K562 (cell line): ENCODE data around the gene PYROXD2. TPM values are rescaled to one million over a fixed set of nuclear protein-coding genes. Genes with fewer than 3 reads are reported as not detected.

Source experiments
- BRF1 ChIP-seq: IDR thresholded peaks from 3 replicates; pipeline ENCODE4 v1.6.1; 2011; ENCODE audit warnings: borderline replicate concordance, mild to moderate bottlenecking; ENCODE audit not compliant: insufficient read length; ENCODE audit errors: extremely low read depth
- CCAR2 ChIP-seq: fragments of 200-400 bp; formaldehyde crosslinking; IDR thresholded peaks from 2 replicates; pipeline ENCODE4 v1.6.1; 2017; ENCODE audit warnings: mild to moderate bottlenecking, low read depth, low read length
- CREB1 ChIP-seq, 2 experiments: sonication (generic) in 1 of 2; formaldehyde crosslinking in 1 of 2; IDR thresholded peaks; 2 replicates each; pipeline versions ENCODE4 v1.6.1 to v1.8.0; 2012 to 2022; ENCODE audit warnings: inconsistent platforms in 1 of 2, mild to moderate bottlenecking in 1 of 2, missing genetic modification reagents in 1 of 2, moderate library complexity in 1 of 2
- DMBX1 ChIP-seq: fragments of 250-450 bp; sonication (Bioruptor Pico); IDR thresholded peaks from 2 replicates; pipeline ENCODE4 v1.8.0; 2022; ENCODE audit warnings: inconsistent platforms, mild to moderate bottlenecking, moderate library complexity, borderline replicate concordance
- MTA1 ChIP-seq: fragments of 450-650 bp; IDR thresholded peaks from 2 replicates; pipeline ENCODE4 v1.6.1; 2017; ENCODE audit warnings: borderline replicate concordance
- RBM34 ChIP-seq: fragments of 200-400 bp; formaldehyde crosslinking; IDR thresholded peaks from 2 replicates; pipeline ENCODE4 v1.6.1; 2018; ENCODE audit warnings: low read length, borderline replicate concordance; ENCODE audit not compliant: insufficient read depth
- SMAD3 ChIP-seq: fragments of 450-650 bp; formaldehyde crosslinking; conservative IDR thresholded peaks from 2 replicates; pipeline ENCODE4 v1.4.0; 2020; ENCODE audit warnings: mild to moderate bottlenecking
- SNAPC5 ChIP-seq: fragments of 250-450 bp; sonication (Bioruptor Pico); IDR thresholded peaks from 2 replicates; pipeline ENCODE4 v1.8.0; 2021; ENCODE audit warnings: moderate library complexity, mild to moderate bottlenecking, inconsistent platforms
- ZBTB43 ChIP-seq: sonication (generic); formaldehyde crosslinking; IDR thresholded peaks from 2 replicates; pipeline ENCODE4 v1.8.0; 2023; ENCODE audit warnings: mild to moderate bottlenecking, missing genetic modification reagents
- ZNF282 ChIP-seq: sonication (generic); formaldehyde crosslinking; IDR thresholded peaks from 2 replicates; pipeline ENCODE4 v1.8.1; 2023; ENCODE audit warnings: missing genetic modification reagents
- ZNF324 ChIP-seq: fragments of 250-450 bp; sonication (Bioruptor Pico); IDR thresholded peaks from 2 replicates; pipeline ENCODE4 v1.4.0; 2020; ENCODE audit warnings: mild to moderate bottlenecking
- polyA plus RNA-seq, 8 experiments: library from polyadenylated mRNA; depleted of rRNA in 4 of 8; stranded (reverse) in 5 of 8; unstranded in 3 of 8; fragments of >200 nt; fragmentation: Nextera tagmentation in 2 of 8; fragmentation: Illumina TruSeq in 1 of 8; extraction: Ambion mirVana in 2 of 8; extraction: Trizol in 1 of 8; gene quantifications; 2 replicates each; pipeline versions ENCODE4 v1.2.1 to v1.2.3, GENCODE V29; 2011 to 2014; ENCODE audit warnings: inconsistent platforms in 1 of 8, missing spikeins in 1 of 8
- total RNA-seq, 7 experiments: library from RNA; depleted of rRNA in 6 of 7; stranded (reverse); fragments of >200 nt in 6 of 7; fragmentation: Illumina TruSeq in 2 of 7; extraction: Trizol in 2 of 7; gene quantifications; 2 replicates each; pipeline versions ENCODE4 v1.2.1 to v1.2.3, GENCODE V29; 2011 to 2021; ENCODE audit warnings: low replicate concordance in 1 of 7
- TF ChIP-seq, protein P1 (sequence below): sonication (generic); formaldehyde crosslinking; IDR thresholded peaks from 2 replicates; pipeline ENCODE4 v1.8.0; 2023; ENCODE audit warnings: missing genetic modification reagents, mild to moderate bottlenecking, borderline replicate concordance

The PYROXD2 gene
- total and polyA plus RNA-seq, 9 of the 15 experiments (the other 6 are each of a cell fraction or from before 2014, with no cell fraction given) = 0.14 to 1.4 (median 0.58) TPM

- TF ChIP-seq RBM34 (no peak), ZBTB43 (CRISPR knock-in tag) (no peak), DMBX1 (CRISPR knock-in tag) (no peak), BRF1 (no peak), SNAPC5 (no peak), MTA1 (no peak), SMAD3 (CRISPR knock-in tag) (no peak), ZNF282 (CRISPR knock-in tag) (no peak), CCAR2 (no peak), ZNF324 (CRISPR knock-in tag) (no peak), CREB1 (IDR thresholded peaks at IDR 0.05) (no peak), CREB1 (CRISPR knock-in tag; IDR thresholded peaks at IDR 0.05) (no peak)
- TF ChIP-seq, protein P1, sequence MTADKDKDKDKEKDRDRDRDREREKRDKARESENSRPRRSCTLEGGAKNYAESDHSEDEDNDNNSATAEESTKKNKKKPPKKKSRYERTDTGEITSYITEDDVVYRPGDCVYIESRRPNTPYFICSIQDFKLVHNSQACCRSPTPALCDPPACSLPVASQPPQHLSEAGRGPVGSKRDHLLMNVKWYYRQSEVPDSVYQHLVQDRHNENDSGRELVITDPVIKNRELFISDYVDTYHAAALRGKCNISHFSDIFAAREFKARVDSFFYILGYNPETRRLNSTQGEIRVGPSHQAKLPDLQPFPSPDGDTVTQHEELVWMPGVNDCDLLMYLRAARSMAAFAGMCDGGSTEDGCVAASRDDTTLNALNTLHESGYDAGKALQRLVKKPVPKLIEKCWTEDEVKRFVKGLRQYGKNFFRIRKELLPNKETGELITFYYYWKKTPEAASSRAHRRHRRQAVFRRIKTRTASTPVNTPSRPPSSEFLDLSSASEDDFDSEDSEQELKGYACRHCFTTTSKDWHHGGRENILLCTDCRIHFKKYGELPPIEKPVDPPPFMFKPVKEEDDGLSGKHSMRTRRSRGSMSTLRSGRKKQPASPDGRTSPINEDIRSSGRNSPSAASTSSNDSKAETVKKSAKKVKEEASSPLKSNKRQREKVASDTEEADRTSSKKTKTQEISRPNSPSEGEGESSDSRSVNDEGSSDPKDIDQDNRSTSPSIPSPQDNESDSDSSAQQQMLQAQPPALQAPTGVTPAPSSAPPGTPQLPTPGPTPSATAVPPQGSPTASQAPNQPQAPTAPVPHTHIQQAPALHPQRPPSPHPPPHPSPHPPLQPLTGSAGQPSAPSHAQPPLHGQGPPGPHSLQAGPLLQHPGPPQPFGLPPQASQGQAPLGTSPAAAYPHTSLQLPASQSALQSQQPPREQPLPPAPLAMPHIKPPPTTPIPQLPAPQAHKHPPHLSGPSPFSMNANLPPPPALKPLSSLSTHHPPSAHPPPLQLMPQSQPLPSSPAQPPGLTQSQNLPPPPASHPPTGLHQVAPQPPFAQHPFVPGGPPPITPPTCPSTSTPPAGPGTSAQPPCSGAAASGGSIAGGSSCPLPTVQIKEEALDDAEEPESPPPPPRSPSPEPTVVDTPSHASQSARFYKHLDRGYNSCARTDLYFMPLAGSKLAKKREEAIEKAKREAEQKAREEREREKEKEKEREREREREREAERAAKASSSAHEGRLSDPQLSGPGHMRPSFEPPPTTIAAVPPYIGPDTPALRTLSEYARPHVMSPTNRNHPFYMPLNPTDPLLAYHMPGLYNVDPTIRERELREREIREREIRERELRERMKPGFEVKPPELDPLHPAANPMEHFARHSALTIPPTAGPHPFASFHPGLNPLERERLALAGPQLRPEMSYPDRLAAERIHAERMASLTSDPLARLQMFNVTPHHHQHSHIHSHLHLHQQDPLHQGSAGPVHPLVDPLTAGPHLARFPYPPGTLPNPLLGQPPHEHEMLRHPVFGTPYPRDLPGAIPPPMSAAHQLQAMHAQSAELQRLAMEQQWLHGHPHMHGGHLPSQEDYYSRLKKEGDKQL (CRISPR knock-in tag) = no peak
These were observed 45.2 kb downstream of the PYROXD2 start (continued) for GRCh38 chr10:98369801-98370200.
